GM23248 (cell line): Measurements from ENCODE around the gene CD274.

ENCODE experiments used
- EZH2 ChIP-seq: fragments of 200-600 bp; sonication (generic); IDR thresholded peaks from 2 replicates; pipeline ENCODE4 v1.6.1; 2018; ENCODE audit warnings: antibody characterized with exemption, mild to moderate bottlenecking; ENCODE audit not compliant: insufficient read depth, poor library complexity, severe bottlenecking
- EZH2phosphoT487 ChIP-seq: fragments of 200-600 bp; sonication (generic); IDR thresholded peaks from 2 replicates; pipeline ENCODE4 v1.6.1; 2018; ENCODE audit warnings: antibody characterized with exemption, moderate library complexity, mild to moderate bottlenecking, low read depth; ENCODE audit not compliant: insufficient read depth

DNA sequence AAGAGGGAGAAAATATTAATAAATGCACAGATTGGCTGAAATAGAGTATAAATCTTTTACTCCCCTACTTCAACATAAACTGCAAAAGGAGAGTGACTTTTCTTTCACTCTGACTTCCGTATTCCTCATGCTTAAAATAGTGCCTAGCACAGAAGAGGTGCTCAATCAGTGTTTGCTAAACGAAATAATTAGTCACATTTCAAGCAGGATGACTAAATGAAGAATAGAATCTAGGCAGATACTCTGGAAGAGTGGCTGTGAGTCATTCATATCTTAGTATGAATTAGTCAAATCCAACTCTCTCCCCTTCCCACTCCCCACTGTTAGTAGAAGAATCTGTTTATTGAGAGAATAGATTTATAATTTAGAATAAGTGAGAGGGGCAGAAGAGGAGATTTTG is 4.8 kb downstream of the CD274 start:
- TF ChIP-seq EZH2phosphoT487 (no peak), EZH2 (no peak)
